Kidney (tissue), 14 donors: ENCODE data around the gene SORCS2. TPM values are rescaled to one million over a fixed set of nuclear protein-coding genes. Genes with fewer than 3 reads are reported as not detected.

ENCODE experiments used
- DNase-seq, 5 donors: peaks; one replicate each; pipeline ENCODE4 v3.0.0-alpha.2; 2013 to 2020
- FAIRE-seq: peaks from 2 replicates; lab custom pipeline; 2012; peaks lifted over from hg19 to GRCh38; lab: Jason Lieb, UNC
- H3K27ac ChIP-seq, 2 donors: one replicate each; pipeline ENCODE4 v1.7.0; 2013; ENCODE audit warnings: low read depth in 2 of 2, low read length in 2 of 2, inconsistent platforms in 1 of 2
- H3K27me3 ChIP-seq: one replicate; pipeline ENCODE4 v1.7.1; 2013; ENCODE audit warnings: low read length, inconsistent platforms; ENCODE audit not compliant: control insufficient read depth, insufficient read depth
- H3K36me3 ChIP-seq, 3 donors: one replicate each; pipeline versions ENCODE4 v1.7.0 to v1.7.1; 2013; ENCODE audit warnings: low read length in 3 of 3, control low read depth in 1 of 3, inconsistent platforms in 1 of 3; ENCODE audit not compliant: insufficient read depth in 3 of 3, control insufficient read depth in 2 of 3
- H3K4me1 ChIP-seq, 3 donors: one replicate each; pipeline versions ENCODE4 v1.7.0 to v1.7.1; 2013; ENCODE audit warnings: low read length in 3 of 3, inconsistent platforms in 1 of 3, low read depth in 1 of 3; ENCODE audit not compliant: control insufficient read depth in 2 of 3, insufficient read depth in 2 of 3
- H3K4me3 ChIP-seq, 3 donors: one replicate each; pipeline versions ENCODE4 v1.7.0 to v1.8.1; 2013; ENCODE audit warnings: low read length in 3 of 3, control low read depth in 1 of 3, inconsistent platforms in 1 of 3
- H3K9ac ChIP-seq, 3 donors: one replicate each; pipeline versions ENCODE4 v1.7.0 to v1.7.1; 2013; ENCODE audit warnings: low read length in 3 of 3, control low read depth in 1 of 3, inconsistent platforms in 1 of 3
- H3K9me3 ChIP-seq, 3 donors: one replicate each; pipeline versions ENCODE4 v1.7.0 to v1.7.1; 2013; ENCODE audit warnings: low read length in 3 of 3, control low read depth in 1 of 3, inconsistent platforms in 1 of 3; ENCODE audit not compliant: control insufficient read depth in 2 of 3, insufficient read depth in 1 of 3
- CTCF ChIP-seq: IDR thresholded peaks from 3 replicates; pipeline ENCODE4 v1.5.1; 2012; ENCODE audit warnings: mild to moderate bottlenecking, moderate library complexity, borderline replicate concordance; ENCODE audit not compliant: insufficient read depth; ENCODE audit errors: extremely low read depth
- intact Hi-C: fragments of 100-400 bp; cut with DNase I; formaldehyde crosslinking; loops from one replicate; pipeline ENCODE4 v1.11.1; 2022
- polyA plus RNA-seq: library from polyadenylated mRNA; stranded (reverse); fragments of 350-450 nt; fragmentation: Illumina TruSeq; extraction: RNeasy Lipid Tissue Mini Kit (QIAGEN cat#74804); gene quantifications from one replicate; pipeline ENCODE4 v1.2.3, GENCODE V29; 2014; ENCODE audit warnings: low read depth, low replicate concordance; ENCODE audit not compliant: insufficient read depth
- total RNA-seq: library from RNA; stranded (reverse); fragmentation: NEBNext Ultra II Directional; extraction: Animal tissue kit (Norgen Biotek cat#: 25700); gene quantifications from one replicate; pipeline ENCODE4 v1.2.1, GENCODE V29; 2021
- donor health status: control.
- donor health status: control.
- donor health status: control.
- donor health status: control.
- donor health status: control.
- donor health status: DM: yes; HTN: yes; CAD: no.
- donor health status: Normal renal cell carcinoma (clear cell type).

SORCS2 gene
- total and polyA plus RNA-seq, 2 donors from 2014 or later, result 6.1 to 9.1 TPM

GRCh38 chr4:7322166-7322991, 130.0 kb downstream of the SORCS2 start:
- Histone ChIP-seq H3K9me3 (peaks cover 0 to 5% (median 0%) of the 10 kb centered on the region in 3 donors), H3K4me1 (no peaks in the 10 kb centered on the region), H3K4me3 (no peak overlapping the region), H3K9ac (no peak overlapping the region), H3K27me3 (no peaks in the 10 kb centered on the region), H3K27ac (no peak overlapping the region), H3K36me3 (no peaks in the 10 kb centered on the region)
- DNase-seq, result peak in 4 of 5 donors; percentile 77 to 94 (median 88)
- no peak for TF ChIP-seq CTCF
- FAIRE-seq, result no peak
- intact Hi-C loops, result no loop called here

GRCh38 chr4:7323461-7323871, 131.1 kb downstream of the SORCS2 start:
- no peak for FAIRE-seq
- Histone ChIP-seq H3K27me3 (no peaks in the 10 kb centered on the region), H3K4me1 (no peaks in the 10 kb centered on the region), H3K9ac (no peak overlapping the region), H3K4me3 (no peak overlapping the region), H3K9me3 (peaks cover 0 to under 1% (median 0%) of the 10 kb centered on the region in 3 donors), H3K36me3 (no peaks in the 10 kb centered on the region), H3K27ac (no peak overlapping the region)
- intact Hi-C loops, result no loop called here
- no peak for TF ChIP-seq CTCF
- peak in 1 of 5 donors; percentile 33 for DNase-seq

- Histone ChIP-seq H3K4me1 (no peaks in the 10 kb centered on the region), H3K4me3 (no peak overlapping the region), H3K9me3 (no peaks in the 10 kb centered on the region), H3K27me3 (no peaks in the 10 kb centered on the region), H3K9ac (no peak overlapping the region), H3K36me3 (no peaks in the 10 kb centered on the region), H3K27ac (no peak overlapping the region)
- no peak for TF ChIP-seq CTCF
- DNase-seq, result peak in 4 of 5 donors; percentile 50 to 76 (median 66)
- FAIRE-seq, result no peak
- intact Hi-C loops, result no loop called here
Observed at GRCh38 chr4:7323872-7324650, 131.7 kb downstream of the SORCS2 start.
